ENCODE data around the gene KCNJ3.
"Not testable (repeated sequence)": the region's sequence is repeated elsewhere in the genome, so short reads cannot be mapped to it uniquely, and the experiment has no call there.

Gene KCNJ3

GRCh38 chr2:154855138-154855537 is 156.6 kb downstream of the KCNJ3 start:
- Histone ChIP-seq H2AFZ (ENCODE audit: low read depth, low read length, severe bottlenecking) (no peak overlapping the region), H3K27me3 (ENCODE audit: low read length) (no peaks in the 10 kb centered on the region), H3K4me2 (ENCODE audit: low read depth, low read length, poor library complexity, severe bottlenecking) (no peak overlapping the region), H3K9me2 (replicated peaks; ENCODE audit: insufficient read depth, low read length) (no peaks in the 10 kb centered on the region), H4K20me1 (ENCODE audit: low read depth, low read length) (no peaks in the 10 kb centered on the region), H3K27ac (ENCODE audit: low read depth, low read length) (no peak overlapping the region), H3F3A (ENCODE audit: insufficient read depth) (no peaks in the 10 kb centered on the region), H3K79me2 (ENCODE audit: insufficient read depth, low read length) (no peaks in the 10 kb centered on the region), H3K9ac (ENCODE audit: low read length) (no peak overlapping the region), H3K9me3 (ENCODE audit: insufficient read depth, low read length) (no peaks in the 10 kb centered on the region), H3K36me3 (ENCODE audit: low read length) (no peaks in the 10 kb centered on the region), H3K4me3 (ENCODE audit: insufficient read depth, low read length, poor library complexity, severe bottlenecking) (no peak overlapping the region)
- TF ChIP-seq, protein P1, sequence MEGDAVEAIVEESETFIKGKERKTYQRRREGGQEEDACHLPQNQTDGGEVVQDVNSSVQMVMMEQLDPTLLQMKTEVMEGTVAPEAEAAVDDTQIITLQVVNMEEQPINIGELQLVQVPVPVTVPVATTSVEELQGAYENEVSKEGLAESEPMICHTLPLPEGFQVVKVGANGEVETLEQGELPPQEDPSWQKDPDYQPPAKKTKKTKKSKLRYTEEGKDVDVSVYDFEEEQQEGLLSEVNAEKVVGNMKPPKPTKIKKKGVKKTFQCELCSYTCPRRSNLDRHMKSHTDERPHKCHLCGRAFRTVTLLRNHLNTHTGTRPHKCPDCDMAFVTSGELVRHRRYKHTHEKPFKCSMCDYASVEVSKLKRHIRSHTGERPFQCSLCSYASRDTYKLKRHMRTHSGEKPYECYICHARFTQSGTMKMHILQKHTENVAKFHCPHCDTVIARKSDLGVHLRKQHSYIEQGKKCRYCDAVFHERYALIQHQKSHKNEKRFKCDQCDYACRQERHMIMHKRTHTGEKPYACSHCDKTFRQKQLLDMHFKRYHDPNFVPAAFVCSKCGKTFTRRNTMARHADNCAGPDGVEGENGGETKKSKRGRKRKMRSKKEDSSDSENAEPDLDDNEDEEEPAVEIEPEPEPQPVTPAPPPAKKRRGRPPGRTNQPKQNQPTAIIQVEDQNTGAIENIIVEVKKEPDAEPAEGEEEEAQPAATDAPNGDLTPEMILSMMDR (IDR thresholded peaks at IDR 0.05; ENCODE audit: insufficient read depth, low read length, poor library complexity, severe bottlenecking): no peak
- no peak for TF ChIP-seq EZH2phosphoT487 (conservative IDR thresholded peaks at IDR 0.05; ENCODE audit: low read length)

GRCh38 chr2:154867151-154867550 is 168.7 kb downstream of the KCNJ3 start:
- H3K27ac ChIP-seq (ENCODE audit: low read depth, low read length); H3K4me3 ChIP-seq (ENCODE audit: insufficient read depth, low read length, poor library complexity, severe bottlenecking); H3K4me2 ChIP-seq (ENCODE audit: low read depth, low read length, poor library complexity, severe bottlenecking); H3F3A ChIP-seq (ENCODE audit: insufficient read depth); H4K20me1 ChIP-seq (ENCODE audit: low read depth, low read length); H3K9ac ChIP-seq (ENCODE audit: low read length); H2AFZ ChIP-seq (ENCODE audit: low read depth, low read length, severe bottlenecking); H3K9me3 ChIP-seq (ENCODE audit: insufficient read depth, low read length); H3K36me3 ChIP-seq (ENCODE audit: low read length); H3K79me2 ChIP-seq (ENCODE audit: insufficient read depth, low read length); H3K27me3 ChIP-seq (ENCODE audit: low read length); H3K9me2 ChIP-seq (replicated peaks; ENCODE audit: insufficient read depth, low read length): not testable (repeated sequence)

DNA sequence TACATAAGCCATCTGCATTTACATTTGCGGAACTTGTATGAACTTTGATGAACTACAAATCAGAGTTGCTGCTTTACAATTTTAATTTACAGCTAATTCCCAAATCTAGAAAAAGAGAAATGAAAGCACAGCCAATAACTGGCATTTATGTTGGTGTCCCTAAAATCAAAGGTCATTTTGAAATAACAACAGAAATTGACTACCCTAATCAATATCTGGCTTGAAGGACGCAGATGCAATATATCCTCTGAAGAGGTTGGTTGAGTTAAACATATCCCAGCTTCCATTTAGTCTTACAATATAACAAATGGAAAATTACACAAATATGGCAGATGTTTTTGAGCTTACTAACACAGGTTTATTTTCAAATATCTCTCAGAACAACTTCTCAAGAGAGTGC is 177.5 kb downstream of the KCNJ3 start:
- Histone ChIP-seq H3K79me2 (ENCODE audit: insufficient read depth, low read length) (no peaks in the 10 kb centered on the region), H3K9ac (ENCODE audit: low read length) (no peak overlapping the region), H2AFZ (ENCODE audit: low read depth, low read length, severe bottlenecking) (peak overlapping the region; percentile 9), H3F3A (ENCODE audit: insufficient read depth) (no peaks in the 10 kb centered on the region), H3K4me2 (ENCODE audit: low read depth, low read length, poor library complexity, severe bottlenecking) (no peak overlapping the region), H3K4me3 (ENCODE audit: insufficient read depth, low read length, poor library complexity, severe bottlenecking) (no peak overlapping the region), H4K20me1 (ENCODE audit: low read depth, low read length) (no peaks in the 10 kb centered on the region), H3K9me3 (ENCODE audit: insufficient read depth, low read length) (no peaks in the 10 kb centered on the region), H3K27me3 (ENCODE audit: low read length) (no peaks in the 10 kb centered on the region), H3K36me3 (ENCODE audit: low read length) (no peaks in the 10 kb centered on the region), H3K9me2 (replicated peaks; ENCODE audit: insufficient read depth, low read length) (no peaks in the 10 kb centered on the region), H3K27ac (ENCODE audit: low read depth, low read length) (no peak overlapping the region)
- no peak for TF ChIP-seq EZH2phosphoT487 (conservative IDR thresholded peaks at IDR 0.05; ENCODE audit: low read length)
- TF ChIP-seq, protein P1 (IDR thresholded peaks at IDR 0.05; ENCODE audit: insufficient read depth, low read length, poor library complexity, severe bottlenecking): no peak

GRCh38 chr2:154882725-154883124 is 184.2 kb downstream of the KCNJ3 start:
- Histone ChIP-seq H3K27me3 (ENCODE audit: low read length) (no peaks in the 10 kb centered on the region), H3K9ac (ENCODE audit: low read length) (no peak overlapping the region), H3K9me3 (ENCODE audit: insufficient read depth, low read length) (no peaks in the 10 kb centered on the region), H4K20me1 (ENCODE audit: low read depth, low read length) (no peaks in the 10 kb centered on the region), H3F3A (ENCODE audit: insufficient read depth) (no peaks in the 10 kb centered on the region), H3K4me2 (ENCODE audit: low read depth, low read length, poor library complexity, severe bottlenecking) (no peak overlapping the region), H3K9me2 (replicated peaks; ENCODE audit: insufficient read depth, low read length) (no peaks in the 10 kb centered on the region), H3K79me2 (ENCODE audit: insufficient read depth, low read length) (no peaks in the 10 kb centered on the region), H3K27ac (ENCODE audit: low read depth, low read length) (no peak overlapping the region), H3K36me3 (ENCODE audit: low read length) (0 out of 2 replicates have a peak, but pooled peaks cover under 1% of the 10 kb centered on the region), H3K4me3 (ENCODE audit: insufficient read depth, low read length, poor library complexity, severe bottlenecking) (no peak overlapping the region), H2AFZ (ENCODE audit: low read depth, low read length, severe bottlenecking) (peak overlapping the region; percentile 49)
- TF ChIP-seq, protein P1 (IDR thresholded peaks at IDR 0.05; ENCODE audit: insufficient read depth, low read length, poor library complexity, severe bottlenecking): no peak
- TF ChIP-seq EZH2phosphoT487 (conservative IDR thresholded peaks at IDR 0.05; ENCODE audit: low read length): no peak
